Gastroesophageal sphincter (tissue), 4 donors: ENCODE data around the gene HIVEP3. TPM values are rescaled to one million over a fixed set of nuclear protein-coding genes. Genes with fewer than 3 reads are reported as not detected.

Source experiments
- ATAC-seq: fragments of 150-250 bp; one replicate; pipeline ENCODE4 v1.9.1; 2016; ENCODE audit warnings: mild to moderate bottlenecking, moderate library complexity
- H3K27ac ChIP-seq, 4 donors: fragments of 200-600 bp; sonication (generic) in 3 of 4; 1 replicate in 3 of 4; 2 replicates in 1 of 4; pipeline ENCODE4 v1.5.1; 2016 to 2019
- H3K27me3 ChIP-seq: fragments of 200-600 bp; sonication (generic); one replicate; pipeline ENCODE4 v1.5.1; 2019
- H3K36me3 ChIP-seq, 2 donors: fragments of 200-600 bp; sonication (generic); one replicate each; pipeline ENCODE4 v1.5.1; 2019; ENCODE audit warnings: control low read depth in 1 of 2
- H3K4me1 ChIP-seq, 3 donors: fragments of 200-600 bp; sonication (generic); 1 replicate in 2 of 3; 2 replicates in 1 of 3; pipeline ENCODE4 v1.5.1; 2016 to 2019; ENCODE audit warnings: control low read depth in 2 of 3
- H3K4me3 ChIP-seq, 2 donors: fragments of 200-600 bp; sonication (generic); one replicate each; pipeline ENCODE4 v1.5.1; 2019; ENCODE audit warnings: mild to moderate bottlenecking in 1 of 2, moderate library complexity in 1 of 2
- H3K9me3 ChIP-seq, 3 donors: fragments of 200-600 bp; sonication (generic); one replicate each; pipeline ENCODE4 v1.5.1; 2017 to 2019; ENCODE audit warnings: control low read depth in 2 of 3
- CTCF ChIP-seq, 4 experiments: fragments of 200-600 bp in 2 of 4; fragments of 450-650 bp in 2 of 4; sonication (generic) in 1 of 4; IDR thresholded peaks; one replicate each; pipeline ENCODE4 v1.5.1; 2017 to 2019; ENCODE audit warnings: antibody characterized with exemption in 4 of 4, mild to moderate bottlenecking in 2 of 4, moderate library complexity in 2 of 4
- EP300 ChIP-seq: sonication (generic); formaldehyde crosslinking; IDR thresholded peaks from one replicate; pipeline ENCODE4 v1.6.1; 2017; ENCODE audit warnings: antibody characterized with exemption, mild to moderate bottlenecking
- POLR2A ChIP-seq, 2 donors: fragments of 450-650 bp; IDR thresholded peaks; one replicate each; pipeline ENCODE4 v1.6.1; 2017; ENCODE audit warnings: antibody characterized with exemption in 2 of 2, mild to moderate bottlenecking in 2 of 2, moderate library complexity in 1 of 2
- POLR2AphosphoS5 ChIP-seq: sonication (generic); formaldehyde crosslinking; IDR thresholded peaks from one replicate; pipeline ENCODE4 v1.6.1; 2017; ENCODE audit warnings: antibody characterized with exemption
- WGBS, 2 donors: methylation state at CpG; one replicate each; pipeline ENCODE4 v1.1.5; 2018; ENCODE audit warnings: low coverage in 1 of 2; 5-methylcytosine and 5-hydroxymethylcytosine counted together
- total RNA-seq, 4 donors: library from RNA; depleted of rRNA; stranded (reverse); fragments of >200 nt; gene quantifications; one replicate each; pipeline ENCODE4 v1.1.0, GENCODE V29; 2016

HIVEP3 gene
- total RNA-seq, 4 donors from 2014 or later: 1.9 to 3.8 (median 2.8) TPM

- peak overlapping the region in 1 of 4 donors; percentile 80 for H3K27ac ChIP-seq
- no peak for ATAC-seq
- TF ChIP-seq CTCF (IDR thresholded peaks at IDR 0.05) (no peak), EP300 (no peak), POLR2AphosphoS5 (no peak)
- no peaks in the 10 kb centered on the region for H3K9me3 ChIP-seq
- H3K4me1 ChIP-seq: peaks cover 0 to 73% (median 31%) of the 10 kb centered on the region in 3 donors
- H3K27me3 ChIP-seq: no peaks in the 10 kb centered on the region
- no peak overlapping the region for H3K4me3 ChIP-seq
- no peaks in the 10 kb centered on the region for H3K36me3 ChIP-seq
- 20% methylated on average over 2 of the region's 5 CpGs; no CpG with 5 or more reads in 1 of the 2 donors for WGBS, 2 donors
These were observed 433.1 kb downstream of the HIVEP3 start for GRCh38 chr1:41485605-41486004.

GRCh38 chr1:41484402-41485241, 434.1 kb downstream of the HIVEP3 start, which contains the start of gene EDN2:
EDN2 (minus strand) TSS chr1:41484683; CDS start chr1:41484601, 82 bp downstream.
- TF ChIP-seq POLR2A (IDR thresholded peaks at IDR 0.05) (peak in 1 of 2 donors; percentile 27), POLR2AphosphoS5 (peak; percentile 62), EP300 (no peak), CTCF (IDR thresholded peaks at IDR 0.05) (peak in 2 of 4 experiments; percentile 10 to 29)
- no peaks in the 10 kb centered on the region for H3K27me3 ChIP-seq
- peak within 1 kb of the TSS in 1 of 2 donors; percentile 9 for H3K4me3 ChIP-seq
- no CpG with 5 or more reads among the region's 27 CpGs for WGBS, 2 donors
- H3K4me1 ChIP-seq: peaks cover 0 to 75% (median 31%) of the 10 kb centered on the region in 3 donors
- H3K36me3 ChIP-seq: no peaks in the 10 kb centered on the region
- peak within 1 kb of the TSS in 3 of 4 donors; percentile 32 to 80 (median 72) for H3K27ac ChIP-seq
- ATAC-seq: peak; percentile 47
- no peaks in the 10 kb centered on the region for H3K9me3 ChIP-seq

GRCh38 chr1:41483960-41484401, 434.7 kb downstream of the HIVEP3 start:
- Histone ChIP-seq H3K27ac (peak overlapping the region in 2 of 4 donors; percentile 72 to 80), H3K4me3 (peak overlapping the region in 1 of 2 donors; percentile 9), H3K36me3 (no peaks in the 10 kb centered on the region), H3K27me3 (no peaks in the 10 kb centered on the region), H3K4me1 (peaks cover 0 to 82% (median 36%) of the 10 kb centered on the region in 3 donors), H3K9me3 (no peaks in the 10 kb centered on the region)
- TF ChIP-seq EP300 (no peak), CTCF (IDR thresholded peaks at IDR 0.05) (no peak), POLR2A (IDR thresholded peaks at IDR 0.05) (no peak), POLR2AphosphoS5 (no peak)
- no peak for ATAC-seq
- no CpG with 5 or more reads among the region's 9 CpGs for whole genome bisulfite sequencing, 2 donors

- Histone ChIP-seq H3K27me3 (no peaks in the 10 kb centered on the region), H3K4me3 (no peak overlapping the region), H3K36me3 (no peaks in the 10 kb centered on the region), H3K4me1 (peaks cover 0 to 82% (median 36%) of the 10 kb centered on the region in 3 donors), H3K27ac (peak overlapping the region in 3 of 4 donors; percentile 72 to 80 (median 77)), H3K9me3 (no peaks in the 10 kb centered on the region)
- WGBS, 2 donors: 63% methylated on average over 7 to 8 of the region's 21 CpGs
- TF ChIP-seq EP300: no peak
- TF ChIP-seq POLR2AphosphoS5: no peak
- TF ChIP-seq CTCF (IDR thresholded peaks at IDR 0.05): no peak
- TF ChIP-seq POLR2A (IDR thresholded peaks at IDR 0.05): no peak
- ATAC-seq: no peak
These were observed 435.5 kb downstream of the HIVEP3 start for GRCh38 chr1:41483001-41483850.
